HEK293 (cell line): ENCODE results near the gene TMEM270.

Source experiments
- ZEB2 ChIP-seq: fragments of 450-650 bp; formaldehyde crosslinking; IDR thresholded peaks from 2 replicates; pipeline ENCODE4 v1.5.1; 2016; ENCODE audit warnings: missing biosample characterization, missing genetic modification characterization
- ZNF140 ChIP-seq: fragments of 450-650 bp; formaldehyde crosslinking; IDR thresholded peaks from 2 replicates; pipeline ENCODE4 v1.5.1; 2016; ENCODE audit warnings: missing biosample characterization, missing genetic modification characterization
- TF ChIP-seq, protein P1 (sequence below): fragments of 450-650 bp; formaldehyde crosslinking; IDR thresholded peaks from 2 replicates; pipeline ENCODE4 v1.5.1; 2016; ENCODE audit warnings: missing biosample characterization, missing genetic modification characterization
- TF ChIP-seq, protein P2 (sequence below): fragments of 450-650 bp; formaldehyde crosslinking; IDR thresholded peaks from 2 replicates; pipeline ENCODE4 v1.5.1; 2017; ENCODE audit warnings: missing biosample characterization, missing genetic modification characterization

DNA sequence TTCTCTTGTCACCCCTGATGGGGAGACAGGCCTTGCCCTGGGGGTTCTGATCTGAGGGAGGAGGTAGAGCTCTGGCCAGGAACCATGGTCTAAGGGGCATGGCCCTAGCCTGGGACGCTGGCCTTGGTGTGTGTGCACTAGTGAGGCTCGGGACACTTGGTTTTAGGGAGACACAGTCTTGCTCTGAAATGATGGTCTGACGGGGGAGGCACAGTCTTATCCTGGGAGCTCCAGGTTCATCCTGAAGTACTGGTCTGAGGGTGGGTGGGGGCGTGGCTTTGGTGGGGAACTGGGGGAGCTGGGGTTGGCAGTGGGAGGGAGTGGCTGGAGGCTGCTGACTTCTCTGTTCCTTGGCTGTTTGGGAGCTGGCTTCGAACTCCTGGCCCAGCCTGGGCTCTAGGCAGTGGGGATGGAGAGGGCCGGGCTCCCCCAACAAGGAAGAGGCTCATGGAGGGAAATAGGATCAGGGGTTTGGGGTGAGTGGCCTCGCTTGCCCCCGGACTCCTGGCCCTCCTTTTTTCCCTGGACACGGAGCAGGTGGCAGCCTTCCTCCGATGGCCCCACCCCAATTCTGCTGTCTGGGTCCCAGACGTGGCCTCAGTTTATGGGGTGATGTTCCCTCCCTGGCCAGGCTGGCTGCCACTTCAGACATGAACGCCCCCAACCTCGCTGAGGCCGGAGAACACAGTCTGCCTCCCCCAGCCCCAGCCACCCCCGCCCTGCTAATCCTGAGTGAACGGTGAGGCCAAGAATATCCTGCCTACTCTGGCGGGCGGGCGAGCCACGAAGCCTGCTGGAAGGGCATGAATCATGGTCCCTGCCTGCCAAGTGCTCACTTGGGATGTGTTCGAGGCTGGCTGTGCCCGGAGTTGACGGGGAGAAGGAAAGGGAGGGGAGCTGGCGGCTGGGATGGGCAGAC lies 43.5 kb downstream of the TMEM270 start:
- TF ChIP-seq ZEB2 (tag by site-specific recombination) = no peak
- TF ChIP-seq ZNF140 (tag by site-specific recombination) = no peak
- TF ChIP-seq, protein P1, sequence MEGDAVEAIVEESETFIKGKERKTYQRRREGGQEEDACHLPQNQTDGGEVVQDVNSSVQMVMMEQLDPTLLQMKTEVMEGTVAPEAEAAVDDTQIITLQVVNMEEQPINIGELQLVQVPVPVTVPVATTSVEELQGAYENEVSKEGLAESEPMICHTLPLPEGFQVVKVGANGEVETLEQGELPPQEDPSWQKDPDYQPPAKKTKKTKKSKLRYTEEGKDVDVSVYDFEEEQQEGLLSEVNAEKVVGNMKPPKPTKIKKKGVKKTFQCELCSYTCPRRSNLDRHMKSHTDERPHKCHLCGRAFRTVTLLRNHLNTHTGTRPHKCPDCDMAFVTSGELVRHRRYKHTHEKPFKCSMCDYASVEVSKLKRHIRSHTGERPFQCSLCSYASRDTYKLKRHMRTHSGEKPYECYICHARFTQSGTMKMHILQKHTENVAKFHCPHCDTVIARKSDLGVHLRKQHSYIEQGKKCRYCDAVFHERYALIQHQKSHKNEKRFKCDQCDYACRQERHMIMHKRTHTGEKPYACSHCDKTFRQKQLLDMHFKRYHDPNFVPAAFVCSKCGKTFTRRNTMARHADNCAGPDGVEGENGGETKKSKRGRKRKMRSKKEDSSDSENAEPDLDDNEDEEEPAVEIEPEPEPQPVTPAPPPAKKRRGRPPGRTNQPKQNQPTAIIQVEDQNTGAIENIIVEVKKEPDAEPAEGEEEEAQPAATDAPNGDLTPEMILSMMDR (tag by site-specific recombination) = no peak
- TF ChIP-seq, protein P2, sequence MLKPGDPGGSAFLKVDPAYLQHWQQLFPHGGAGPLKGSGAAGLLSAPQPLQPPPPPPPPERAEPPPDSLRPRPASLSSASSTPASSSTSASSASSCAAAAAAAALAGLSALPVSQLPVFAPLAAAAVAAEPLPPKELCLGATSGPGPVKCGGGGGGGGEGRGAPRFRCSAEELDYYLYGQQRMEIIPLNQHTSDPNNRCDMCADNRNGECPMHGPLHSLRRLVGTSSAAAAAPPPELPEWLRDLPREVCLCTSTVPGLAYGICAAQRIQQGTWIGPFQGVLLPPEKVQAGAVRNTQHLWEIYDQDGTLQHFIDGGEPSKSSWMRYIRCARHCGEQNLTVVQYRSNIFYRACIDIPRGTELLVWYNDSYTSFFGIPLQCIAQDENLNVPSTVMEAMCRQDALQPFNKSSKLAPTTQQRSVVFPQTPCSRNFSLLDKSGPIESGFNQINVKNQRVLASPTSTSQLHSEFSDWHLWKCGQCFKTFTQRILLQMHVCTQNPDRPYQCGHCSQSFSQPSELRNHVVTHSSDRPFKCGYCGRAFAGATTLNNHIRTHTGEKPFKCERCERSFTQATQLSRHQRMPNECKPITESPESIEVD (tag by site-specific recombination) = no peak
